ENCODE measurements around the gene SMARCE1. TPM values are rescaled to one million over a fixed set of nuclear protein-coding genes. Genes with fewer than 3 reads are reported as not detected.

The SMARCE1 gene
- total and polyA plus RNA-seq, 9 of the 15 experiments (the other 6 are each of a cell fraction or from before 2014, with no cell fraction given), result 64.1 to 142 (median 114) TPM

GRCh38 chr17:40648384-40648968, 858 bp upstream of the SMARCE1 start (continued):
- TF ChIP-seq RBM25 (IDR thresholded peaks at IDR 0.05; ENCODE audit: low read depth, low read length, severe bottlenecking), result no peak
- TF ChIP-seq RAD21 (CRISPR knock-in tag; conservative IDR thresholded peaks at IDR 0.05 in 1 of 2, IDR thresholded peaks at IDR 0.05 in 1 of 2), result no peak
- no peak for TF ChIP-seq ZZZ3 (IDR thresholded peaks at IDR 0.05)
- no peak for TF ChIP-seq MLLT1 (IDR thresholded peaks at IDR 0.05)
- no peak for TF ChIP-seq ZKSCAN3 (CRISPR knock-in tag; IDR thresholded peaks at IDR 0.05)
- TF ChIP-seq E2F6 (IDR thresholded peaks at IDR 0.05; ENCODE audit: borderline replicate concordance in 1 of 2, extremely low read depth in 1 of 2, insufficient read depth in 1 of 2, insufficient read length in 1 of 2, low read depth in 1 of 2, low read length in 1 of 2, poor library complexity in 1 of 2, severe bottlenecking in 1 of 2), result peak in 1 of 2 experiments; percentile 66
- no peak for TF ChIP-seq CBX1 (IDR thresholded peaks at IDR 0.05; ENCODE audit: low read depth)
- 0 out of 2 replicates have a peak, but pooled peaks have one; percentile 14 for TF ChIP-seq EGR1 (conservative IDR thresholded peaks at IDR 0.05)
- TF ChIP-seq ATF1 (CRISPR knock-in tag; IDR thresholded peaks at IDR 0.05), result no peak
- no peak for TF ChIP-seq ATF1 (tag; IDR thresholded peaks at IDR 0.05)
- TF ChIP-seq ZNF766 (CRISPR knock-in tag; conservative IDR thresholded peaks at IDR 0.05), result peak; percentile 75
- no peak for TF ChIP-seq ARID2 (IDR thresholded peaks at IDR 0.05)
- TF ChIP-seq ZNF778 (CRISPR knock-in tag; IDR thresholded peaks at IDR 0.05), result no peak
- 0 out of 2 replicates have a peak, but pooled peaks have one; percentile 4 for TF ChIP-seq ZSCAN29 (IDR thresholded peaks at IDR 0.05)
- no peak for TF ChIP-seq CEBPB (tag; IDR thresholded peaks at IDR 0.05)
- TF ChIP-seq ZNF436 (CRISPR knock-in tag; IDR thresholded peaks at IDR 0.05), result 0 out of 2 replicates have a peak, but pooled peaks have one; percentile 4
- TF ChIP-seq RNF2 (IDR thresholded peaks at IDR 0.05), result no peak
- no peak for TF ChIP-seq FOXA1 (IDR thresholded peaks at IDR 0.05; ENCODE audit: borderline replicate concordance)
- no peak for TF ChIP-seq DIDO1 (tag; IDR thresholded peaks at IDR 0.05; ENCODE audit: low read depth)
- TF ChIP-seq MAFK (IDR thresholded peaks at IDR 0.05; ENCODE audit: low read length), result no peak
- TF ChIP-seq ETS1 (conservative IDR thresholded peaks at IDR 0.05; ENCODE audit: control insufficient read depth, low read depth, low read length), result no peak; the same call in 1 of the 2 replicates
- no peak for TF ChIP-seq ATF3 (IDR thresholded peaks at IDR 0.05)
- no peak for TF ChIP-seq ATF3 (CRISPR knock-in tag; conservative IDR thresholded peaks at IDR 0.05)
- TF ChIP-seq ZNF589 (CRISPR knock-in tag; IDR thresholded peaks at IDR 0.05; ENCODE audit: low read depth), result no peak; the same call in 1 of the 2 replicates
- no peak for TF ChIP-seq HLTF (IDR thresholded peaks at IDR 0.05)
- TF ChIP-seq OTX1 (CRISPR knock-in tag; IDR thresholded peaks at IDR 0.05), result no peak
